CD14-positive monocyte (primary cell): Measurements from ENCODE around the gene GPC6. TPM values are rescaled to one million over a fixed set of nuclear protein-coding genes. Genes with fewer than 3 reads are reported as not detected.

ENCODE experiments used
- DNase-seq, 3 donors: peaks; one replicate each; pipeline ENCODE4 v3.0.0-alpha.2; 2011 to 2022
- H2AFZ ChIP-seq: 2 replicates; pipeline ENCODE4 v1.6.0; 2012; ENCODE audit warnings: mild to moderate bottlenecking, low read depth, low read length, inconsistent platforms; ENCODE audit not compliant: insufficient read depth, poor library complexity, severe bottlenecking
- H3K27ac ChIP-seq, 2 donors: 1 replicate in 1 of 2; 2 replicates in 1 of 2; pipeline ENCODE4 v1.5.1; 2012 to 2013; ENCODE audit warnings: low read length in 2 of 2, control low read depth in 1 of 2, inconsistent platforms in 1 of 2, low read depth in 1 of 2, mild to moderate bottlenecking in 1 of 2
- H3K27me3 ChIP-seq, 2 donors: one replicate each; pipeline versions ENCODE4 v1.6.0 to v1.6.1; 2011 to 2013; ENCODE audit warnings: low read length in 2 of 2; ENCODE audit not compliant: control insufficient read depth in 2 of 2, insufficient read depth in 2 of 2
- H3K36me3 ChIP-seq, 2 donors: replicated peaks in 1 of 2; 1 replicate in 1 of 2; 2 replicates in 1 of 2; pipeline versions ENCODE4 v1.5.1 to v1.6.1; 2012 to 2013; ENCODE audit warnings: low read length in 2 of 2, control low read depth in 1 of 2, inconsistent platforms in 1 of 2, mild to moderate bottlenecking in 1 of 2; ENCODE audit not compliant: insufficient read depth in 2 of 2, control insufficient read depth in 1 of 2
- H3K4me1 ChIP-seq, 2 donors: 1 replicate in 1 of 2; 2 replicates in 1 of 2; pipeline versions ENCODE4 v1.5.1 to v1.6.1; 2012 to 2013; ENCODE audit warnings: low read length in 2 of 2, control low read depth in 1 of 2, inconsistent platforms in 1 of 2, mild to moderate bottlenecking in 1 of 2, moderate library complexity in 1 of 2; ENCODE audit not compliant: insufficient read depth in 2 of 2, control insufficient read depth in 1 of 2
- H3K4me2 ChIP-seq: replicated peaks from 2 replicates; pipeline ENCODE3; 2012; ENCODE audit warnings: low read length, moderate library complexity, mild to moderate bottlenecking; ENCODE audit not compliant: poor library complexity, severe bottlenecking; ENCODE audit errors: extremely low read depth
- H3K4me3 ChIP-seq, 3 experiments: fragments of 200-600 bp in 1 of 3; sonication (generic) in 1 of 3; replicated peaks in 1 of 3; 1 replicate in 2 of 3; 2 replicates in 1 of 3; pipeline ENCODE4 v1.5.1; 2011 to 2013; ENCODE audit warnings: low read length in 3 of 3, mild to moderate bottlenecking in 3 of 3, control low read depth in 2 of 3, low read depth in 2 of 3, inconsistent platforms in 1 of 3, moderate library complexity in 1 of 3
- H3K79me2 ChIP-seq: 2 replicates; pipeline ENCODE4 v1.6.0; 2012; ENCODE audit warnings: mild to moderate bottlenecking, control low read depth, inconsistent platforms, low read length, moderate library complexity; ENCODE audit not compliant: insufficient read depth
- H3K9ac ChIP-seq: 2 replicates; pipeline ENCODE4 v1.6.0; 2017; ENCODE audit warnings: low read length, mild to moderate bottlenecking; ENCODE audit not compliant: insufficient read depth, poor library complexity, severe bottlenecking
- H3K9me3 ChIP-seq, 2 donors: replicated peaks in 1 of 2; 1 replicate in 1 of 2; 2 replicates in 1 of 2; pipeline versions ENCODE4 v1.5.1 to v1.6.1; 2012 to 2013; ENCODE audit warnings: low read length in 2 of 2, control low read depth in 1 of 2; ENCODE audit not compliant: control insufficient read depth in 1 of 2, insufficient read depth in 1 of 2
- H4K20me1 ChIP-seq: 2 replicates; pipeline ENCODE4 v1.6.0; 2012; ENCODE audit warnings: mild to moderate bottlenecking, low read length, control low read depth, moderate library complexity; ENCODE audit not compliant: insufficient read depth
- H3K27ac Mint-ChIP-seq, 7 donors: one replicate each; pipeline ENCODE4 v1.8.0; 2020; ENCODE audit warnings: mild to moderate bottlenecking in 7 of 7, mixed read lengths in 7 of 7, moderate library complexity in 6 of 7, inconsistent platforms in 2 of 7
- H3K27me3 Mint-ChIP-seq, 3 donors: one replicate each; pipeline ENCODE4 v1.8.0; 2021 to 2022; ENCODE audit warnings: low read depth in 3 of 3, mild to moderate bottlenecking in 3 of 3, mixed read lengths in 3 of 3, moderate library complexity in 3 of 3, inconsistent platforms in 1 of 3
- H3K36me3 Mint-ChIP-seq, 2 donors: one replicate each; pipeline ENCODE4 v1.8.0; 2020; ENCODE audit warnings: mixed read lengths in 2 of 2, inconsistent platforms in 1 of 2, mild to moderate bottlenecking in 1 of 2
- H3K4me1 Mint-ChIP-seq: one replicate; pipeline ENCODE4 v1.8.0; 2020; ENCODE audit warnings: mild to moderate bottlenecking, mixed read lengths
- H3K4me3 Mint-ChIP-seq, 2 donors: one replicate each; pipeline ENCODE4 v1.8.0; 2020; ENCODE audit warnings: mild to moderate bottlenecking in 2 of 2, mixed read lengths in 2 of 2, moderate library complexity in 1 of 2
- H3K9me3 Mint-ChIP-seq, 7 donors: one replicate each; pipeline ENCODE4 v1.8.0; 2020 to 2022; ENCODE audit warnings: mixed read lengths in 7 of 7, mild to moderate bottlenecking in 6 of 7, moderate library complexity in 6 of 7, inconsistent platforms in 2 of 7
- WGBS: methylation state at CpG from one replicate; pipeline ENCODE4 v1.1.5; 2013; ENCODE audit warnings: missing lambda C conversion rate; ENCODE audit not compliant: insufficient coverage; 5-methylcytosine and 5-hydroxymethylcytosine counted together
- intact Hi-C, 2 donors: fragments of 100-400 bp; cut with micrococcal nuclease; formaldehyde crosslinking; loops; one replicate each; pipeline versions ENCODE4 v1.15.0 to v1.15.1; 2023
- polyA plus RNA-seq, 3 donors: library from polyadenylated mRNA; depleted of rRNA in 1 of 3; unstranded in 2 of 3; stranded (reverse) in 1 of 3; fragments of 300-500 nt in 2 of 3; fragments of >200 nt in 1 of 3; fragmentation: Illumina TruSeq in 2 of 3; gene quantifications; 1 replicate in 2 of 3; 2 replicates in 1 of 3; pipeline ENCODE4 v1.2.3, GENCODE V29; 2012 to 2021
- TF ChIP-seq, protein P1 (sequence below): fragments of 200-600 bp; IDR thresholded peaks from one replicate; pipeline ENCODE4 v1.8.0; 2022; ENCODE audit warnings: antibody characterized with exemption, mild to moderate bottlenecking

The GPC6 gene
- polyA plus RNA-seq, 3 donors = not detected

DNA sequence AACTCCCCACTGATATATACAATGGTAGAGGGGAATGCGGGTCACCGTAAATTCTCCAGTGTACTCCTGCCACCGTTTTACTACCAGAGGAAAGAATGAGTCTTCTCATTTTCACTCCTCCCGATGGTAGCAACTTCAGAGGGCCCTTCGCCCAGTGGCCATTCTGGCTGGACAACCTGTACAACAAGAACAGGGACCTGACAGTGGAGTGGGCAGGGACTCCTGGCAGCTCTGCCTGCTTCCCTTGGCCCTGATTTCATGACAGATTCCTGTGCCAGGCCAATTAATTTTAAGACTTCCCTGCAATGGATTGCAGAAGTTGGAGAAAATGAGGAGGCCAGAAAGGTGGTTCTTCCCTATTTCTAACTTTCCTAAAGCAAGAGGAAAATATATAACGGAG, 148.9 kb downstream of the GPC6 start:
- intact Hi-C loops = no loop called here

DNA sequence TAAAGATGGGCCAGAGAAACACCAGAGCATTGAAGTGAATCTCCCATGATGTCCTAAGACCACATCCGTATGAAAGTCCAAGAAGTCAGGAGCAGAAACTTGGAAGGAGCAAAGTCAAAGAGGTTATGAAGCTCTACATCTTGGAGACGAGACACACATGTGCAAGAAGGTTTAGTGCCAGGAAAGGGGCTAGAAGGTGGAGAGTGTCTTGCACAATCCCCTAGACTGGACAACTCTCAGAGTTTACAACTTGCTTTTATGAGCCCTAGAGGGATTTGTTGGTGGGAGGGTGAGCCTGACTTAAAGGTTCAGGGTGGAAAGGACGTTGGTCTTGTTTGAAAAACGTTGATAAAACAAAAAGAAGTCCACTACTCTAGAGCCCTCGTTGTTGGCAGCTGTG, 150.6 kb downstream of the GPC6 start:
- H4K20me1 ChIP-seq = no peaks in the 10 kb centered on the region
- H3K27ac ChIP-seq = no peak overlapping the region
- Mint-ChIP-seq H3K27ac (no peak overlapping the region), H3K4me3 (no peak overlapping the region), H3K9me3 (peaks cover 0 to 4% (median 2%) of the 10 kb centered on the region in 7 donors), H3K27me3 (no peaks in the 10 kb centered on the region), H3K36me3 (no peaks in the 10 kb centered on the region), H3K4me1 (no peaks in the 10 kb centered on the region)
- no peak overlapping the region for H3K4me3 ChIP-seq
- no peak overlapping the region for H3K4me2 ChIP-seq
- TF ChIP-seq, protein P1, sequence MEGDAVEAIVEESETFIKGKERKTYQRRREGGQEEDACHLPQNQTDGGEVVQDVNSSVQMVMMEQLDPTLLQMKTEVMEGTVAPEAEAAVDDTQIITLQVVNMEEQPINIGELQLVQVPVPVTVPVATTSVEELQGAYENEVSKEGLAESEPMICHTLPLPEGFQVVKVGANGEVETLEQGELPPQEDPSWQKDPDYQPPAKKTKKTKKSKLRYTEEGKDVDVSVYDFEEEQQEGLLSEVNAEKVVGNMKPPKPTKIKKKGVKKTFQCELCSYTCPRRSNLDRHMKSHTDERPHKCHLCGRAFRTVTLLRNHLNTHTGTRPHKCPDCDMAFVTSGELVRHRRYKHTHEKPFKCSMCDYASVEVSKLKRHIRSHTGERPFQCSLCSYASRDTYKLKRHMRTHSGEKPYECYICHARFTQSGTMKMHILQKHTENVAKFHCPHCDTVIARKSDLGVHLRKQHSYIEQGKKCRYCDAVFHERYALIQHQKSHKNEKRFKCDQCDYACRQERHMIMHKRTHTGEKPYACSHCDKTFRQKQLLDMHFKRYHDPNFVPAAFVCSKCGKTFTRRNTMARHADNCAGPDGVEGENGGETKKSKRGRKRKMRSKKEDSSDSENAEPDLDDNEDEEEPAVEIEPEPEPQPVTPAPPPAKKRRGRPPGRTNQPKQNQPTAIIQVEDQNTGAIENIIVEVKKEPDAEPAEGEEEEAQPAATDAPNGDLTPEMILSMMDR = no peak
- peaks cover 0 to 4% of the 10 kb centered on the region in 2 donors for H3K9me3 ChIP-seq
- DNase-seq = no peak
- intact Hi-C loops = no loop called here
- no peaks in the 10 kb centered on the region for H3K27me3 ChIP-seq
- 78% methylated on average over 1 of the region's 5 CpGs for WGBS
- no peaks in the 10 kb centered on the region for H3K79me2 ChIP-seq
- no peaks in the 10 kb centered on the region for H3K4me1 ChIP-seq
- H3K36me3 ChIP-seq = no peaks in the 10 kb centered on the region
- H3K9ac ChIP-seq = no peak overlapping the region
- H2AFZ ChIP-seq = no peak overlapping the region

More for the DNA sequence above, 148.9 kb downstream of the GPC6 start:
- no peak overlapping the region for H3K4me3 Mint-ChIP-seq
- H3K27me3 Mint-ChIP-seq = no peaks in the 10 kb centered on the region
- H4K20me1 ChIP-seq = no peaks in the 10 kb centered on the region
- H3K9ac ChIP-seq = no peak overlapping the region
- no peak overlapping the region for H3K4me2 ChIP-seq
- H3K36me3 ChIP-seq = no peaks in the 10 kb centered on the region
- no peak overlapping the region for H3K4me3 ChIP-seq
- no peak overlapping the region for H2AFZ ChIP-seq
- H3K9me3 ChIP-seq = peaks cover 0 to 4% of the 10 kb centered on the region in 2 donors
- no peak overlapping the region for H3K27ac Mint-ChIP-seq
- H3K36me3 Mint-ChIP-seq = no peaks in the 10 kb centered on the region
- H3K4me1 Mint-ChIP-seq = no peaks in the 10 kb centered on the region
- DNase-seq = no peak
- WGBS = 49% methylated on average over 3 of the region's 6 CpGs
- no peak overlapping the region for H3K27ac ChIP-seq
- H3K4me1 ChIP-seq = no peaks in the 10 kb centered on the region
- H3K9me3 Mint-ChIP-seq = peaks cover 0 to 5% (median 2%) of the 10 kb centered on the region in 7 donors
- H3K79me2 ChIP-seq = no peaks in the 10 kb centered on the region
- no peaks in the 10 kb centered on the region for H3K27me3 ChIP-seq
- TF ChIP-seq, protein P1 = no peak
